ENCODE measurements around the gene ATP8A2. TPM values are rescaled to one million over a fixed set of nuclear protein-coding genes. Genes with fewer than 3 reads are reported as not detected.
A peak's percentile ranks its signal among the peaks of the same experiment; 100 is the strongest.

The ATP8A2 gene
- total RNA-seq, 1 experiment from 2014 or later: 5.2 TPM

- Mint-ChIP-seq H3K9me3 (peaks cover 4% of the 10 kb centered on the region; the same call in 1 of the 2 replicates), H3K27me3 (ENCODE audit: low read depth) (no peaks in the 10 kb centered on the region), H3K4me1 (peaks cover 33% of the 10 kb centered on the region), H3K36me3 (peaks cover 5% of the 10 kb centered on the region; the same call in 1 of the 2 replicates), H3K27ac (peak overlapping the region; percentile 45; the same call in 1 of the 2 replicates), H3K4me3 (no peak overlapping the region)
- ATAC-seq (peak; percentile 74), DNase-seq (ENCODE audit: low spot score) (no peak)
- CTCF ChIA-PET: interaction anchor here (0.6 kb wide), 1 partner anchor 1231 kb away, joined by 5 read pairs; no protein-coding TSS in a partner anchor
- POLR2A ChIA-PET: no interaction called here
- no peak for TF ChIP-seq NR1H2 (CRISPR knock-in tag; IDR thresholded peaks at IDR 0.05)
- no peak for TF ChIP-seq GTF2I (CRISPR knock-in tag; conservative IDR thresholded peaks at IDR 0.05)
- no peak for TF ChIP-seq TCF7 (CRISPR knock-in tag; IDR thresholded peaks at IDR 0.05; ENCODE audit: low read depth)
- no peak for TF ChIP-seq ZNF263 (CRISPR knock-in tag; IDR thresholded peaks at IDR 0.05; ENCODE audit: low read depth)
- no peak for TF ChIP-seq ZNF138 (CRISPR knock-in tag; conservative IDR thresholded peaks at IDR 0.05)
- no peak for TF ChIP-seq USF1 (CRISPR knock-in tag; IDR thresholded peaks at IDR 0.05)
- TF ChIP-seq NFE2L1 (CRISPR knock-in tag; IDR thresholded peaks at IDR 0.05): no peak
- TF ChIP-seq MXD4 (CRISPR knock-in tag; IDR thresholded peaks at IDR 0.05; ENCODE audit: borderline replicate concordance): no peak
- no peak for TF ChIP-seq ZMAT4 (CRISPR knock-in tag; IDR thresholded peaks at IDR 0.05)
- TF ChIP-seq ZNF423 (CRISPR knock-in tag; IDR thresholded peaks at IDR 0.05): no peak
- TF ChIP-seq, protein P1, sequence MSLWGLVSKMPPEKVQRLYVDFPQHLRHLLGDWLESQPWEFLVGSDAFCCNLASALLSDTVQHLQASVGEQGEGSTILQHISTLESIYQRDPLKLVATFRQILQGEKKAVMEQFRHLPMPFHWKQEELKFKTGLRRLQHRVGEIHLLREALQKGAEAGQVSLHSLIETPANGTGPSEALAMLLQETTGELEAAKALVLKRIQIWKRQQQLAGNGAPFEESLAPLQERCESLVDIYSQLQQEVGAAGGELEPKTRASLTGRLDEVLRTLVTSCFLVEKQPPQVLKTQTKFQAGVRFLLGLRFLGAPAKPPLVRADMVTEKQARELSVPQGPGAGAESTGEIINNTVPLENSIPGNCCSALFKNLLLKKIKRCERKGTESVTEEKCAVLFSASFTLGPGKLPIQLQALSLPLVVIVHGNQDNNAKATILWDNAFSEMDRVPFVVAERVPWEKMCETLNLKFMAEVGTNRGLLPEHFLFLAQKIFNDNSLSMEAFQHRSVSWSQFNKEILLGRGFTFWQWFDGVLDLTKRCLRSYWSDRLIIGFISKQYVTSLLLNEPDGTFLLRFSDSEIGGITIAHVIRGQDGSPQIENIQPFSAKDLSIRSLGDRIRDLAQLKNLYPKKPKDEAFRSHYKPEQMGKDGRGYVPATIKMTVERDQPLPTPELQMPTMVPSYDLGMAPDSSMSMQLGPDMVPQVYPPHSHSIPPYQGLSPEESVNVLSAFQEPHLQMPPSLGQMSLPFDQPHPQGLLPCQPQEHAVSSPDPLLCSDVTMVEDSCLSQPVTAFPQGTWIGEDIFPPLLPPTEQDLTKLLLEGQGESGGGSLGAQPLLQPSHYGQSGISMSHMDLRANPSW (CRISPR knock-in tag; conservative IDR thresholded peaks at IDR 0.05; ENCODE audit: low read depth): no peak
- no peak for TF ChIP-seq EMX1 (CRISPR knock-in tag; IDR thresholded peaks at IDR 0.05)
- TF ChIP-seq FOXP1 (CRISPR knock-in tag; IDR thresholded peaks at IDR 0.05; ENCODE audit: borderline replicate concordance): no peak
- no peak for TF ChIP-seq AR (CRISPR knock-in tag; IDR thresholded peaks at IDR 0.05)
- no peak for TF ChIP-seq ATF1 (CRISPR knock-in tag; IDR thresholded peaks at IDR 0.05)
Observed at GRCh38 chr13:25347151-25347550, 24.6 kb upstream of the ATP8A2 start.

DNA sequence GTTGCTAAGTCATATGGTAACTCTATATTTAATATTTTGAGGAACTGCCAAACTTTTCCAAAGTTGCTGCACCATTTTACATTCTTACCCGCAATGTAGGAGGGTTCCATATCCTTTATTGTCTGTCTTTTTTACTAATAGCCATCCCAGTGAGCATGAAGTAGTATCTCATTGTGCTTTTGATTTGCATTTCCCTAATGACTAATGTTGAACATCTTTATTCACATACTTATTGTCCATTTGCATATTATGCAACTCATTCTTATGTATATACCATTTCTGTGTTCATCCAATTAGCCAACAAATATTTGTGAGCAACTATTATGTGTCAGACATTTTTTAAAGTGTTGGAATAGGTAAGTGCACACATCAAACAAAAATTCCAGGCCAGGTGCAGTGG is 20.4 kb upstream of the ATP8A2 start:
- no peak for DNase-seq (ENCODE audit: low spot score)
- H3K4me3 Mint-ChIP-seq: no peak overlapping the region
- H3K27ac Mint-ChIP-seq: no peak overlapping the region
- ATAC-seq: no peak
- peaks cover 4% of the 10 kb centered on the region; the same call in 1 of the 2 replicates for H3K9me3 Mint-ChIP-seq
- no peaks in the 10 kb centered on the region for H3K36me3 Mint-ChIP-seq
- ChIA-PET CTCF (no interaction called here), POLR2A (no interaction called here)
- peaks cover 13% of the 10 kb centered on the region for H3K4me1 Mint-ChIP-seq
- H3K27me3 Mint-ChIP-seq (ENCODE audit: low read depth): no peaks in the 10 kb centered on the region
- TF ChIP-seq NR3C1 (CRISPR knock-in tag; conservative IDR thresholded peaks at IDR 0.05; ENCODE audit: low read depth): no peak
- TF ChIP-seq MAX (CRISPR knock-in tag; IDR thresholded peaks at IDR 0.05): no peak
- no peak for TF ChIP-seq ZNF425 (CRISPR knock-in tag; conservative IDR thresholded peaks at IDR 0.05)
- TF ChIP-seq HMGXB4 (CRISPR knock-in tag; IDR thresholded peaks at IDR 0.05): no peak
- no peak for TF ChIP-seq GRHL2 (CRISPR knock-in tag; IDR thresholded peaks at IDR 0.05; ENCODE audit: insufficient replicate concordance, severe bottlenecking)
- no peak for TF ChIP-seq FOXP4 (CRISPR knock-in tag; IDR thresholded peaks at IDR 0.05)
- TF ChIP-seq IRF2 (CRISPR knock-in tag; IDR thresholded peaks at IDR 0.05; ENCODE audit: borderline replicate concordance, low read depth): no peak
- no peak for TF ChIP-seq ATF1 (CRISPR knock-in tag; IDR thresholded peaks at IDR 0.05)

Data from WTC11 (cell line).